C4-2B (cell line): ENCODE measurements around the gene ZNF516.

Source experiments
- ZFX ChIP-seq: fragments of 450-650 bp; IDR thresholded peaks from 2 replicates; pipeline ENCODE4 v1.6.1; 2017
- TF ChIP-seq, protein P1 (sequence below): fragments of 450-650 bp; conservative IDR thresholded peaks from 2 replicates; pipeline ENCODE4 v1.5.1; 2017; ENCODE audit warnings: mild to moderate bottlenecking

DNA sequence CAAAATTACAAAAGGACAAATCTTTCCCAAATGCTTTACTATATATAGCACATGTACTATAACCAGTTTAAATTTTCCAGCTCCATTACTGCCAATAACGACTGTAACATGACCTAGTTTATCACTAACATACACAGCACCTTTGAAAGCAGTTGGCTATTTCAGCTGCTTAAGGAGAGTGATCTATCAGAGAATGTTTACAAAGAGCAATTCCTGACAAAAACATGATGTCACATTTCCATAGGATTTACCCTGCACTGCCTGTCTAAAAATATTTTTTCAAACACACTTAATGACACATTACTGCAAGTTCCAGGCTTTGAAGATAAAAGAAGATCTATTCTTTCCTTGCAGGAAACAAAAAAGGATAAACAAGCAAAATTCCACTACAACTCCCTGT lies 40.6 kb downstream of the ZNF516 start:
- TF ChIP-seq, protein P1, sequence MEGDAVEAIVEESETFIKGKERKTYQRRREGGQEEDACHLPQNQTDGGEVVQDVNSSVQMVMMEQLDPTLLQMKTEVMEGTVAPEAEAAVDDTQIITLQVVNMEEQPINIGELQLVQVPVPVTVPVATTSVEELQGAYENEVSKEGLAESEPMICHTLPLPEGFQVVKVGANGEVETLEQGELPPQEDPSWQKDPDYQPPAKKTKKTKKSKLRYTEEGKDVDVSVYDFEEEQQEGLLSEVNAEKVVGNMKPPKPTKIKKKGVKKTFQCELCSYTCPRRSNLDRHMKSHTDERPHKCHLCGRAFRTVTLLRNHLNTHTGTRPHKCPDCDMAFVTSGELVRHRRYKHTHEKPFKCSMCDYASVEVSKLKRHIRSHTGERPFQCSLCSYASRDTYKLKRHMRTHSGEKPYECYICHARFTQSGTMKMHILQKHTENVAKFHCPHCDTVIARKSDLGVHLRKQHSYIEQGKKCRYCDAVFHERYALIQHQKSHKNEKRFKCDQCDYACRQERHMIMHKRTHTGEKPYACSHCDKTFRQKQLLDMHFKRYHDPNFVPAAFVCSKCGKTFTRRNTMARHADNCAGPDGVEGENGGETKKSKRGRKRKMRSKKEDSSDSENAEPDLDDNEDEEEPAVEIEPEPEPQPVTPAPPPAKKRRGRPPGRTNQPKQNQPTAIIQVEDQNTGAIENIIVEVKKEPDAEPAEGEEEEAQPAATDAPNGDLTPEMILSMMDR, result no peak
- TF ChIP-seq ZFX, result no peak
